Subcutaneous adipose tissue (tissue), 4 donors: ENCODE measurements around the gene ENPP1. TPM values are rescaled to one million over a fixed set of nuclear protein-coding genes. Genes with fewer than 3 reads are reported as not detected.

ENCODE experiments used
- CTCF ChIP-seq: fragments of 450-650 bp; IDR thresholded peaks from one replicate; pipeline ENCODE4 v1.5.1; 2016; ENCODE audit warnings: low read depth, mild to moderate bottlenecking, control low read depth, antibody characterized with exemption, moderate library complexity
- total RNA-seq, 4 donors: library from RNA; depleted of rRNA; stranded (reverse); fragments of >200 nt; gene quantifications; one replicate each; pipeline ENCODE4 v1.1.0, GENCODE V29; 2016

Gene ENPP1
- total RNA-seq, 4 donors from 2014 or later, result 67.0 to 86.8 (median 74.9) TPM

GRCh38 chr6:131910219-131910589 lies 102.4 kb downstream of the ENPP1 start:
- no peak for TF ChIP-seq CTCF

GRCh38 chr6:131910956-131911355 lies 103.1 kb downstream of the ENPP1 start:
- no peak for TF ChIP-seq CTCF

- no peak for TF ChIP-seq CTCF
Measured at GRCh38 chr6:131911951-131912350, 104.1 kb downstream of the ENPP1 start.

GRCh38 chr6:131914234-131914633 lies 106.4 kb downstream of the ENPP1 start:
- TF ChIP-seq CTCF, result no peak

- TF ChIP-seq CTCF, result no peak
Measured at GRCh38 chr6:131914967-131915751, 107.3 kb downstream of the ENPP1 start.

- TF ChIP-seq CTCF, result no peak
Measured at GRCh38 chr6:131916847-131917246, 109.0 kb downstream of the ENPP1 start.

- TF ChIP-seq CTCF, result no peak
Measured at GRCh38 chr6:131917318-131917717, 109.5 kb downstream of the ENPP1 start.
